HG02852 (cell line): ENCODE data around the gene SNRPD1.
"Not testable (repeated sequence)": the region's sequence is repeated elsewhere in the genome, so short reads cannot be mapped to it uniquely, and the experiment has no call there.

Experiments
- ATAC-seq: cut with Tn5 transposase; IDR thresholded peaks from one replicate; pipeline ENCODE4 v1.9.1; 2021; ENCODE audit warnings: mild to moderate bottlenecking, moderate library complexity; ENCODE audit not compliant: unreplicated experiment

The SNRPD1 gene

GRCh38 chr18:21612125-21613039 lies at the start of gene SNRPD1:
Gene SNRPD1, plus strand, starts transcription at chr18:21612314. Its CDS starts 116 bp downstream, at chr18:21612430.
- ATAC-seq: peak; percentile 98

GRCh38 chr18:21571772-21572171 lies 40.3 kb upstream of the SNRPD1 start:
- ATAC-seq: no peak

- ATAC-seq: no peak
Observed at GRCh38 chr18:21575656-21576055, 36.5 kb upstream of the SNRPD1 start.

- ATAC-seq: no peak
Observed at GRCh38 chr18:21584391-21584790, 27.7 kb upstream of the SNRPD1 start.

GRCh38 chr18:21592361-21592760 lies 19.8 kb upstream of the SNRPD1 start:
- not testable (repeated sequence) for ATAC-seq

- ATAC-seq: no peak
Observed at GRCh38 chr18:21593540-21594257, 18.4 kb upstream of the SNRPD1 start.

- ATAC-seq: no peak
Observed at GRCh38 chr18:21597620-21598019, 14.5 kb upstream of the SNRPD1 start.

- no peak for ATAC-seq
Observed at GRCh38 chr18:21598726-21599584, 13.2 kb upstream of the SNRPD1 start.

GRCh38 chr18:21599585-21600525 lies 12.3 kb upstream of the SNRPD1 start:
- peak; percentile 49 for ATAC-seq

GRCh38 chr18:21600526-21601410 lies 11.3 kb upstream of the SNRPD1 start, which contains the start of gene ESCO1:
Gene ESCO1, minus strand, starts transcription at chr18:21600704. Its CDS starts 25,861 bp downstream, at chr18:21574843.
- peak; percentile 83 for ATAC-seq

- ATAC-seq: no peak
Observed at GRCh38 chr18:21602299-21602587, 9.9 kb upstream of the SNRPD1 start.

- no peak for ATAC-seq
Observed at GRCh38 chr18:21604671-21605070, 7.4 kb upstream of the SNRPD1 start.

- ATAC-seq: no peak
Observed at GRCh38 chr18:21605213-21605612, 6.9 kb upstream of the SNRPD1 start.

- not testable (repeated sequence) for ATAC-seq
Observed at GRCh38 chr18:21611401-21612124, 551 bp upstream of the SNRPD1 start.

GRCh38 chr18:21621640-21622039 lies 9.5 kb downstream of the SNRPD1 start:
- ATAC-seq: not testable (repeated sequence)

- peak; percentile 96 for ATAC-seq
Observed at GRCh38 chr18:21629089-21629832, 17.1 kb downstream of the SNRPD1 start.

GRCh38 chr18:21632393-21632792 lies 20.3 kb downstream of the SNRPD1 start:
- ATAC-seq: no peak
